Measurements from ENCODE around the gene PER1. TPM values are rescaled to one million over a fixed set of nuclear protein-coding genes. Genes with fewer than 3 reads are reported as not detected.

Gene PER1
- total and polyA plus RNA-seq, 9 of the 15 experiments (the other 6 are each of a cell fraction or from before 2014, with no cell fraction given), result 0.13 to 26.0 (median 3.4) TPM

GRCh38 chr17:8192070-8192815 is 40.0 kb upstream of the PER1 start (continued):
- TF ChIP-seq E4F1 (CRISPR knock-in tag; IDR thresholded peaks at IDR 0.05; ENCODE audit: borderline replicate concordance) (no peak), AFF4 (CRISPR knock-in tag; IDR thresholded peaks at IDR 0.05) (no peak), TSC22D4 (tag; IDR thresholded peaks at IDR 0.05) (no peak), SMARCA5 (IDR thresholded peaks at IDR 0.05) (no peak), MCM5 (IDR thresholded peaks at IDR 0.05; ENCODE audit: low read depth) (no peak), HDAC1 (IDR thresholded peaks at IDR 0.05) (peak in 1 of 2 experiments; percentile 22; a peak in 2 of 4 replicates), NFXL1 (CRISPR knock-in tag; IDR thresholded peaks at IDR 0.05) (no peak), KDM1A (IDR thresholded peaks at IDR 0.05) (peak; percentile 55 to 59), DIDO1 (tag; IDR thresholded peaks at IDR 0.05; ENCODE audit: low read depth) (no peak), VEZF1 (CRISPR knock-in tag; IDR thresholded peaks at IDR 0.05) (peak; percentile 62; the same call in 1 of the 2 replicates), THAP7 (CRISPR knock-in tag; IDR thresholded peaks at IDR 0.05) (no peak), ZNF699 (CRISPR knock-in tag; IDR thresholded peaks at IDR 0.05; ENCODE audit: insufficient replicate concordance) (no peak), MTA2 (IDR thresholded peaks at IDR 0.05; ENCODE audit: low read depth) (0 out of 2 replicates have a peak, but pooled peaks have one; percentile 27), JUNB (CRISPR knock-in tag; conservative IDR thresholded peaks at IDR 0.05) (no peak), MITF (IDR thresholded peaks at IDR 0.05) (no peak), ZNF449 (CRISPR knock-in tag; IDR thresholded peaks at IDR 0.05) (no peak), DPF2 (IDR thresholded peaks at IDR 0.05) (peak; percentile 82)

All from K562 (cell line).